Fibroblast of skin of right biceps (primary cell): Measurements from ENCODE around the gene AP3B1.
A peak's percentile ranks its signal among the peaks of the same experiment; 100 is the strongest.

Experiments used
- DNase-seq: peaks from one replicate; pipeline ENCODE4 v3.0.0-alpha.2; 2013

The AP3B1 gene

DNA sequence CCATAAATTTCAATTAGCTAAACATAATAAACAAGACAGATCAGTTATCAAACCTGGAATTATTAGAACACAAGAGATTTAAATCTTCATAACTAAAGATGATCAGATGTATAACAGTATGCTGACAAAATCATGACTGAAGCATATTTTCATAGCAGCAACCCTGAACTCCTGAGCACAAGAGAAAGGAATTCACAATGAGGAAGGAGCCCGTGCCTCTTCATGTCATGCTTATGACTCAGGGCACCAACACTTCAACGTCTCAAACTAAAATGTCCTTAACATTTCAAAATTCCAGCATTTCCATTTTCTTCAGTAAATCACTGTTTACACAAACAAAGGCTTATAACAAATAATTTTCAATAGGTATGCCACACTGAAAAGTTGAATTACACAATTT lies 6.7 kb downstream of the AP3B1 start:
- DNase-seq, result peak; percentile 86

- DNase-seq, result no peak
These were observed 7.3 kb downstream of the AP3B1 start for GRCh38 chr5:78287169-78287568.

GRCh38 chr5:78286290-78286689 lies 8.2 kb downstream of the AP3B1 start:
- DNase-seq, result no peak

DNA sequence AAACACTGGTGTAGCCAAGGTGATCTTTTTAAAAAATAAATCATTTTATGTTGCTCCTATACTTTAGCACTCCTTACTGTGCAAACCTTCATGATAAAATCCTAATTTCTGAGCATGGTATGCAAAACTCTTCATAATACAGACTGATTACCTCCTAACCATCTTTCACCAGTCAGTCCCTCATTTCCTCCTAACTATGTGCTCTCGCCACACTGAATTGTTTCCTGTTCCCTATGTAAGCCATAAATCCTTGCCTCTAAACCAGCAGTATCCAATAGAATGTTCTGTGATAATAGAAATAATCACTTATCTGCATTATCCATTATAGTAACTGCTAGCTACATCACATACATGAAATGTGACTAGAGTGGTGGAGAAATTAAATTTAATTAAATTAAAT lies 10.7 kb downstream of the AP3B1 start:
- DNase-seq, result no peak

DNA sequence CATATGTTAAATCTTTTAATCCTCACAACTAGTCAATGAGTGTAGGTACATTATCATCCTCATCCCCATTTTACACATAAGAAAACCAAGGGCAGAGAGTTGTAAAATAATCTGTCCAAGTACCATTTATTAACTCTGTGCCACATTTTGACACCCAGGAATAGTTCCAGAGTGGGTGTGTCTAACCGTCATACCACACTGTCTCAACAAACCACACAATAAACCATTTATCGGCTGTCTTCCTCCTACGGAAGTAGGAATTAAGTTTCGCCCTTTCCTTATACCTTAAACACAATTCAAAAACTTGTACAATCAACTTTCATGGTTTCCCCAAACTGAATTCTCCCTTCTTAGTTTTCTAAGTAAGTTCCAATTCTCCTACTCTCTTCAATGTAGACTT lies 11.4 kb downstream of the AP3B1 start:
- no peak for DNase-seq

- DNase-seq, result no peak
These were observed 14.2 kb downstream of the AP3B1 start for GRCh38 chr5:78280261-78280660.

- DNase-seq, result no peak
These were observed 15.3 kb downstream of the AP3B1 start for GRCh38 chr5:78279194-78279593.

- DNase-seq, result no peak
These were observed 16.8 kb downstream of the AP3B1 start for GRCh38 chr5:78277715-78278114.

- peak; percentile 52 for DNase-seq
These were observed 18.4 kb downstream of the AP3B1 start for GRCh38 chr5:78275998-78276543.

GRCh38 chr5:78274540-78275197 lies 19.8 kb downstream of the AP3B1 start:
- DNase-seq, result no peak

DNA sequence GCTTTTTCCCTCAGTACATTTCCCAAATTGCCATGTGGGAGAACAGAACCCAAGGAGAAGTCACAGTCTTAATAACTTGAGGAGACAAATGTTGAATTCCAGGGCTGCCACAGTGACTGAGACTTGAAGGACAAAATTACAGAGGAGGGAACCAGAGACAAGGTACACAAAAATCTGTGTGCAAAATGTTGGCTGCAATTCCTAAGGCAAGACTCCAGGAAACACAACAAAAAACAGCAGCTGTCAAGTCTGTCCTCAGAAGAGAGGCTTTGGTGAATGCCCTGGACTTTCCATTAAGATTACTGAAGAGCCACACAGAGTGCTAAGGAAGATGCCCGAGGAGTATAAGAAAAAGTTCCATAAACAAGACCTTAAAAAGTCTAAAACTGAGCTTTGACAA lies 21.1 kb downstream of the AP3B1 start:
- DNase-seq, result no peak

DNA sequence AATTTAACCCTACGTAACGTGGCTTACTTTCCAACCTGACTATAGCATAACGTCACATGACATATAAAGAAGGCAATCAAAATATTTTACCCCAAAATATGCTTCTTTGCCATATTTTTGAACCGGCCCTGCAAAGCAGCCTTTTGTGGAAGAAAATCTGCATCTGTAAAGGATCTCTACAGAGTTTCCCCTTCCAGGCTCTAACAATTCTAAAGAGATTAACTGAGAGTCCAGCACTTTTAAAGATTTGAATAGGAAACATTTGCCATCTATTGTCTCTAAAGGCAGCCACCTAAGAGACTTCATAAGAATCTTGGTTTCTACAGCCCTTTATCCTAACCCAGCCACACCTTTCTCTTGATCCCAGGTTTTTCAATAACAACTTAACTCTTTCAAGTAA lies 22.7 kb downstream of the AP3B1 start:
- no peak for DNase-seq

DNA sequence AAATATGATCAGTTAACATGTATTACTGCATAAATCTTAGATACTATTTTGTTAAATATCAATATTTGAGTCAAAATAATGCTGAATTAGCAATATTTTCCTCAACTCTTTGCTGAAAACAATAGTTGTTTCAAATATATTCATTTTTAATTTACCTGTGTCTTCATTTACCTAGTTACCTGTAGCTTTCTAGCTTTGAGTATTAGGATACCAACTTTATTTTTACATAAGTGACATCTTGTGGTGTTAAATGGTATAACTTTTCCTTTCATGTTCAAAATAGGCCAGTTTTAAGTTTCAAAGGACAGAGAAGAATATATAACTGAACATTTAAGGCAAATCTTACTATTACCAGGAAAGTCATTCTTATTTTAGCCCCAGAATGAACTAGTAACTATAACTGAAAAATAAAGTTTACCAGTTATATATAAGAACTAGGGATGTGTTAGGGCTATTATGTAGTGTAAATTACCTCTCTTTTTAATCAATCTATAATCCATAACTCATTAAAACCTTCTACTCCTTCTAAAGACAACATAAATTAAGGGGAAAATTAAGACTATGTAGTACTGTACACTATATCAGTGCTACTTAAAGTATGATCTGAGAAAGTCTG lies 25.3 kb downstream of the AP3B1 start:
- no peak for DNase-seq

DNA sequence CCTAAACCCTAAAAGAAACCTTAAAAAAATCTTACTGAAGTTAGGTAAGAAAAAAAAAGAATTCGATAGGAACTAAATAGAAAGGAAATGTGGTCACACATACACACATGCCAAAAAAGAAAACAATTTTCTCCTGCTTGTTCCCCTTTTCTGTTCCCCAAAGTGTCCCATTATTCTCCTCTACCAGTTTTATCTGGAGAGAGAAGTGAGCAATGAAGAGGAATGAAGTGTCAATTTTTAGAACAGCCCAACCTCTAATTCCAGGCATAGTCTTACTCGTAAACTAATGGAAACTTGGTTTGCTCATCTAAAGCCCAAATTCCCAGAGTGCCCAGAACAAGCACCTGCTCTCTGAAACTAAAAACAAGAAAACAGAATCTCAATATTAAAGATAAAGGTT lies 26.1 kb downstream of the AP3B1 start:
- DNase-seq, result no peak

DNA sequence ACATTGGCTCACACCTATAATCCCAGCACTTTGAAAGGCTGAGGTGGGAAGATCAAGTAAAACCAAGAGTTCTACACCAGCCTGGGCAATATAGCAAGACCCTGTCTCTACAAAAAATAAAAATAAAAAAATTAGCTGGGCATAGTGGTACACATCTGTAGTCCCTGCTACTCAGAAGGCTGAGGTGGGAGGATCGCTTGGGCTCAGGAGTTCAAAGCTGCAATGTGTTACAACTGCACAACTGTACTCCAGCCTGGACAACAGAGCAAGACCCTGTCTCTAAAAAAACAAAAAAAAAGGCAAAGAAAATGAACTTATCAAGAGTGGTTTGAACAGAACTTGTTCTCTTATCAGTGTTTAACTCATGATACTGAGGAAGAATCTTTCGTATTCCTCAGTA lies 29.3 kb downstream of the AP3B1 start:
- no peak for DNase-seq

DNA sequence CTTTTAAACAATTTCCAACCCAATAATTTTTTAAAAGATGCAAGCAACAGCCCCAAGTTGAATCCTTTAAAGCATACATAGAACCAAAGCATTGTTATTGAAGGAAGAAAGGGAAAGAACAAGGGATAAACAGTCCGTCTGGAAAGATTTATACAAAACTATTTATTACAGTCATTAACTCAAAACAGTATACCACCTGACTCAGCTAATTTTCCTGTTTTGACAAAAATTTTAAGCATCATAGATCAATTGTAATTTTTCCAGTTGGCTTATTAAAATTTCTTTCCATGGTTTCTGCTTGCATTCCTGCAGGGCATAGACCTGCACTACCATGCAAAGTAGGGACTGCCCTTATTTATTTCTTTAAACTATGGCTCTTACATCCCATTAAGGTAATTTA lies 29.9 kb downstream of the AP3B1 start:
- no peak for DNase-seq

GRCh38 chr5:78260771-78261170 lies 33.7 kb downstream of the AP3B1 start:
- DNase-seq, result no peak

DNA sequence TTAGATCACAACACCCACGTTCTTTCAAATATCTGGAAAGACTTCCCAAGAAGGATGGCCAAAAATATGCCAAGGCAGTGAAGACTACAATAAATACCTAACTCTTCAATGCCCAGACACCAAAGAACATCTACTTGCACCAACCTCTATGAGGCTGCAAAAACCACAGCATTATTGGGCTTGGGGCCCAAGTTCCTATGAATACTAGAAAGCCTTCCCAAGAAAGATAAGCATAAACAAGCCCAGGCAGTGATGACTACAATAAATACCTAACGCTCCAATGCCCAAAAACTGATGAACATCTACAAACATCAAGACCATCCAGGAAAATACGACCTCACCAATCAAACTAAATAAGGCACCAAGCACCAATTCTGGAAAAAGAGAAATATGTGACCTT lies 41.3 kb downstream of the AP3B1 start:
- DNase-seq, result no peak

GRCh38 chr5:78252715-78253114 lies 41.8 kb downstream of the AP3B1 start:
- DNase-seq, result no peak

DNA sequence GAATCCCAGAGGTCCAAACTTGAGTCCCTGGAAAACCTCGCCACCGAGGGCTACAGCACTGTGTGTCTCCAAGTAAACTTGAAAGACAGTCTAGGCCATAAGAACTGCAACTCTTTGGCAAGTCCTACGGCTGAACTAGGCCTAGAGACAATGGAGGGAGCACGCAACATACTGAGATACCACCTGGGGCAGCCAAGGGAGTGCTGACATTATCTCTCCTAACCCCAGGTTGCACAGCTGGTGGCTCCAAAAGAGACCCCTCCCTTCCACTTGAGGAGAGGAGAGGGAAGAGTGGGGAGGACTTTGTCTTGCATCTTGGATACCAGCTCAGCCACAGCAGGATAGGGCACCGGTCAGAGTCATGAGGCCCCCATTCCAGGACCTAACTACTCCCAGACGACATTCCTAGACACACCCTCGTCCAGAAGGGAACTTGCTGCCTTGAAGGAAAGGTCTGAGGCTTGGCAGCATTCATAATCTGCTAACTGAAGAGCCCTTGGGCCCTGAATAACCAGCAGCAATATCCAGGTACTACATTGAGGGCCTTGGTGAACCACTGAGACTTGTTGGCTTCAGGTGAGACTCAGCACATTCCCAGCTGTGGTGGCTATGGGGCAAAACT lies 42.7 kb downstream of the AP3B1 start:
- DNase-seq, result no peak

- DNase-seq, result no peak
These were observed 49.4 kb downstream of the AP3B1 start for GRCh38 chr5:78245136-78245535.

GRCh38 chr5:78243639-78244038 lies 50.9 kb downstream of the AP3B1 start:
- DNase-seq, result peak; percentile 73

DNA sequence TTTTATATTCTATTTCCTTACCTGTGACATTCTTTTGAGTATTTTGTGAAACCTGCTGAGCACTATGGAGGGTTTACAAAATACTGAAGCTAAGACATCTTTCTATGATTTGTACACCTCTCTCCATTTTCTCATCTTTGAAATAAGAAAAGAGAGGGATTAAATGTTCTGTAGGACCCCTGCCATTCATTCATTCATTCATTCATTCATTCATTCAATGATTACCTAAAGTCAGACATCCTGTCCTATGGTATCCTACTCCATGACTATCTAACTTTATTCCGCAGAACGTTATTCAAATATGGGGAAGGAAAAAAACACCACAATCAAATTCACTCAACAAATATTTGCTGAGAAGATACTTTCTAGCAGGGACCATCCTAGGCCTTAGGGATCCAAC lies 51.4 kb downstream of the AP3B1 start:
- DNase-seq, result no peak

DNA sequence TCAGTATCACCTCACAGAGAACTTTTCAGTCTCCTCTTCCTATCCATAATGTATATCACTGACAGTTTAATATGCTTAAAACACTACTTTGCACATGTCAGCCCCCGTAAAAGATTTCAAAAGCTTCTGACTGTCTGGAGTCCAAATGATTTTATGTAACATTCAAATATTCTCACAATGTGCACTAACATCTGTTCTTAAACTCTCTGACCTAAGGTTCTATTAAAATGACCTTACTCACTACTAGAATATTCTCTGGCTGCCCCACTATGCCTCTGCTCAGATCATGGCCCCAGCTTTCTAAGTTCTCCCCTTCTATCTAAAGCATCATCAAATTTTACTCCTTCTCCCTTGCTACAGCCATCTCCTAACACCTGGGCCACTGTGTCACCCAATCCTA lies 52.5 kb downstream of the AP3B1 start:
- DNase-seq, result no peak
